ENCODE results near the gene MOCS3.

DNA sequence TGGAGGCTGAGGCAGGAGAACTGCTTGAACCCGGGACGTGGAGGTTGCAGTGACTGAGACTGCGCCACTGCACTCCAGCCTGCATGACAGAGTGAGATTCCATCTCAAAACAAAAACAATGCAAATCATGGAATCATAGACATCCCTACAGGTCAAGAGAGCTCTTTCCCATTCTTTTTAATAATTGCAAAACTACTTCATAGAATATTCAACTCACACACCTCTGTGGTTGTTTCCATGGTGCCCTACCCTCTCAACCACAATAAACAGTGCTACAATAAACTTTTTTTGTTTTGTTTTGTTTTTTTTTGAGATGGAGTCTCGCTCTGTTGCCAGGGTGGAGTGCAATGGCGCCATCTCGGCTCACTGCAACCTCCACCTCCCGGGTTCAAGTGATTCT, 15.5 kb upstream of the MOCS3 start:
- TF ChIP-seq, protein P1, sequence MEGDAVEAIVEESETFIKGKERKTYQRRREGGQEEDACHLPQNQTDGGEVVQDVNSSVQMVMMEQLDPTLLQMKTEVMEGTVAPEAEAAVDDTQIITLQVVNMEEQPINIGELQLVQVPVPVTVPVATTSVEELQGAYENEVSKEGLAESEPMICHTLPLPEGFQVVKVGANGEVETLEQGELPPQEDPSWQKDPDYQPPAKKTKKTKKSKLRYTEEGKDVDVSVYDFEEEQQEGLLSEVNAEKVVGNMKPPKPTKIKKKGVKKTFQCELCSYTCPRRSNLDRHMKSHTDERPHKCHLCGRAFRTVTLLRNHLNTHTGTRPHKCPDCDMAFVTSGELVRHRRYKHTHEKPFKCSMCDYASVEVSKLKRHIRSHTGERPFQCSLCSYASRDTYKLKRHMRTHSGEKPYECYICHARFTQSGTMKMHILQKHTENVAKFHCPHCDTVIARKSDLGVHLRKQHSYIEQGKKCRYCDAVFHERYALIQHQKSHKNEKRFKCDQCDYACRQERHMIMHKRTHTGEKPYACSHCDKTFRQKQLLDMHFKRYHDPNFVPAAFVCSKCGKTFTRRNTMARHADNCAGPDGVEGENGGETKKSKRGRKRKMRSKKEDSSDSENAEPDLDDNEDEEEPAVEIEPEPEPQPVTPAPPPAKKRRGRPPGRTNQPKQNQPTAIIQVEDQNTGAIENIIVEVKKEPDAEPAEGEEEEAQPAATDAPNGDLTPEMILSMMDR (IDR thresholded peaks at IDR 0.05), result no peak
- TF ChIP-seq, protein P2, sequence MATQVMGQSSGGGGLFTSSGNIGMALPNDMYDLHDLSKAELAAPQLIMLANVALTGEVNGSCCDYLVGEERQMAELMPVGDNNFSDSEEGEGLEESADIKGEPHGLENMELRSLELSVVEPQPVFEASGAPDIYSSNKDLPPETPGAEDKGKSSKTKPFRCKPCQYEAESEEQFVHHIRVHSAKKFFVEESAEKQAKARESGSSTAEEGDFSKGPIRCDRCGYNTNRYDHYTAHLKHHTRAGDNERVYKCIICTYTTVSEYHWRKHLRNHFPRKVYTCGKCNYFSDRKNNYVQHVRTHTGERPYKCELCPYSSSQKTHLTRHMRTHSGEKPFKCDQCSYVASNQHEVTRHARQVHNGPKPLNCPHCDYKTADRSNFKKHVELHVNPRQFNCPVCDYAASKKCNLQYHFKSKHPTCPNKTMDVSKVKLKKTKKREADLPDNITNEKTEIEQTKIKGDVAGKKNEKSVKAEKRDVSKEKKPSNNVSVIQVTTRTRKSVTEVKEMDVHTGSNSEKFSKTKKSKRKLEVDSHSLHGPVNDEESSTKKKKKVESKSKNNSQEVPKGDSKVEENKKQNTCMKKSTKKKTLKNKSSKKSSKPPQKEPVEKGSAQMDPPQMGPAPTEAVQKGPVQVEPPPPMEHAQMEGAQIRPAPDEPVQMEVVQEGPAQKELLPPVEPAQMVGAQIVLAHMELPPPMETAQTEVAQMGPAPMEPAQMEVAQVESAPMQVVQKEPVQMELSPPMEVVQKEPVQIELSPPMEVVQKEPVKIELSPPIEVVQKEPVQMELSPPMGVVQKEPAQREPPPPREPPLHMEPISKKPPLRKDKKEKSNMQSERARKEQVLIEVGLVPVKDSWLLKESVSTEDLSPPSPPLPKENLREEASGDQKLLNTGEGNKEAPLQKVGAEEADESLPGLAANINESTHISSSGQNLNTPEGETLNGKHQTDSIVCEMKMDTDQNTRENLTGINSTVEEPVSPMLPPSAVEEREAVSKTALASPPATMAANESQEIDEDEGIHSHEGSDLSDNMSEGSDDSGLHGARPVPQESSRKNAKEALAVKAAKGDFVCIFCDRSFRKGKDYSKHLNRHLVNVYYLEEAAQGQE (IDR thresholded peaks at IDR 0.05), result no peak
- TF ChIP-seq, protein P3, sequence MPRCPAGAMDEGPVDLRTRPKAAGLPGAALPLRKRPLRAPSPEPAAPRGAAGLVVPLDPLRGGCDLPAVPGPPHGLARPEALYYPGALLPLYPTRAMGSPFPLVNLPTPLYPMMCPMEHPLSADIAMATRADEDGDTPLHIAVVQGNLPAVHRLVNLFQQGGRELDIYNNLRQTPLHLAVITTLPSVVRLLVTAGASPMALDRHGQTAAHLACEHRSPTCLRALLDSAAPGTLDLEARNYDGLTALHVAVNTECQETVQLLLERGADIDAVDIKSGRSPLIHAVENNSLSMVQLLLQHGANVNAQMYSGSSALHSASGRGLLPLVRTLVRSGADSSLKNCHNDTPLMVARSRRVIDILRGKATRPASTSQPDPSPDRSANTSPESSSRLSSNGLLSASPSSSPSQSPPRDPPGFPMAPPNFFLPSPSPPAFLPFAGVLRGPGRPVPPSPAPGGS (IDR thresholded peaks at IDR 0.05), result no peak
- no peak for TF ChIP-seq HDAC2 (IDR thresholded peaks at IDR 0.05)
- TF ChIP-seq CEBPB (IDR thresholded peaks at IDR 0.05), result no peak
- no peak for TF ChIP-seq JUNB (IDR thresholded peaks at IDR 0.05)
- TF ChIP-seq, protein P4, sequence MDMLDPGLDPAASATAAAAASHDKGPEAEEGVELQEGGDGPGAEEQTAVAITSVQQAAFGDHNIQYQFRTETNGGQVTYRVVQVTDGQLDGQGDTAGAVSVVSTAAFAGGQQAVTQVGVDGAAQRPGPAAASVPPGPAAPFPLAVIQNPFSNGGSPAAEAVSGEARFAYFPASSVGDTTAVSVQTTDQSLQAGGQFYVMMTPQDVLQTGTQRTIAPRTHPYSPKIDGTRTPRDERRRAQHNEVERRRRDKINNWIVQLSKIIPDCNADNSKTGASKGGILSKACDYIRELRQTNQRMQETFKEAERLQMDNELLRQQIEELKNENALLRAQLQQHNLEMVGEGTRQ (IDR thresholded peaks at IDR 0.05), result no peak
- no peak for TF ChIP-seq FOSL2 (IDR thresholded peaks at IDR 0.05)
- no peak for TF ChIP-seq FOSL2 (CRISPR knock-in tag; IDR thresholded peaks at IDR 0.05)
- TF ChIP-seq EP300 (IDR thresholded peaks at IDR 0.05), result no peak

All from A549 (cell line).